RCC 7860 (cell line): Measurements from ENCODE around the gene RHCE.
A peak's percentile ranks its signal among the peaks of the same experiment; 100 is the strongest.
"Not testable (repeated sequence)": the region's sequence is repeated elsewhere in the genome, so short reads cannot be mapped to it uniquely, and the experiment has no call there.

Experiments used
- DNase-seq: peaks from one replicate; pipeline ENCODE4 v3.0.0-alpha.2; 2015; ENCODE audit warnings: low spot score
- FAIRE-seq: peaks from 2 replicates; lab custom pipeline; 2012; peaks lifted over from hg19 to GRCh38; lab: Jason Lieb, UNC

RHCE gene

DNA sequence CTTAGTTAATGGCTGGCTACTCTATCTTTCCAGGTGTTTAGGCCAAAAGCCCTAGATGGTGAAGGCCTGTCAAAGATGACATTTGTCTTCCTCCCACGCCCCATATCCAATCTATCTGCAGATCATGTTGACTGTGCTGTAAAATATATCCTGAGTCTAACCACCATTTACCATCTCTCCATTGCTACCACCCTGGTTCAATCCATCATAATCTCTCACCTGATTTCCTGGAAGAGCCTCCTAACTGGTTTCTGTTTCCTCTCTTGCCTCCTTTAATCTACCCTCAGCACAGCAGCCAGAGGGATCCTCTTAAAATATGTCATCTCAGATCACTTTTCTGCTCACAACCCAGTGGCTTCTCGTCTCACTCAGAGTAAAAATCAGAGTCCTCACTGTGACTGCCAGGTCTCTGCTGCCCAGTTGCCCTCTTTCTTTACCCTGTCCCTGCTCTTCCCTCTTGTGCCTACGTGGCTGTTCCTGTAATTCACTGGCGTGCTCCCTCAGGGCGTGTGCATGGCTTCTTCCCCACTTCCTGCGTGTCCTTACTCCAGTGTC, 64.7 kb downstream of the RHCE start:
- no peak for FAIRE-seq
- no peak for DNase-seq

DNA sequence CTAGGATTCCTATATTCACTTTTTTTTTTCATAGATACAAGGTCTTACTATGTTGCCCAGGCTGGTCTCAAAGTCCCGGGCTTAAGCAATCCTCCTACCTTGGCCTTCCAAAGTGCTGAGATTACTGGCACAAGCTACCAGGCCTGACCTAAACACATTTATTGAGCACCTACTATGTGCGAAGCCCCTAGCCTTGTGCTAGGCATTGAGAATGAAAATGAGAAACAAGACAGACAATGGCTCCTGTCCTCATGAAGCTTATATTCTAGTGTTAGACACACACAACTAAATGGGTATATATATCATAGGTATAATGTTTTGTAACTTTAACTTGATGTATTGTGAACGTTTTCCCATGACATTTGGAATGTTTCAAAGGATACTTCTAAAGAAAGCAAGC, 71.0 kb downstream of the RHCE start:
- FAIRE-seq (no peak), DNase-seq (no peak)

DNA sequence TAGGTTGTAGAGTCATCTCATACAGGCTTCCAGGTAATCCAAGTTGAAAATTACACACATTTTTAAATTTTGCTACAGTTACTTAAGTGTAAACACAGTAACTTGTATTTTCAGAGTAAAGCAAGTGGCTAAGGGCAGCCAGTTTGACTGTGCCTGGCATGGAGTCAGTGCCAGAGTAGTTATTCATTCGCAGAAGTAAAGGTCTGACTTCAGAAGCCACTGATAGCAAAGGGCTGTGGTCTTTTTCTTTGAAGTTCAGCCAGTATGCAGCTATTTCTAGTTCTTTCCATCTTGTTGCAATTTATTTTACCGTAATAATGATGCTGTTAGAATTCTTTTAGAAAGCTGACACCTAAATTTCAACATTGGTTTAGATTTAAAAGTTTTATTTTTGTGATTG, 73.1 kb downstream of the RHCE start:
- DNase-seq, result no peak
- no peak for FAIRE-seq

DNA sequence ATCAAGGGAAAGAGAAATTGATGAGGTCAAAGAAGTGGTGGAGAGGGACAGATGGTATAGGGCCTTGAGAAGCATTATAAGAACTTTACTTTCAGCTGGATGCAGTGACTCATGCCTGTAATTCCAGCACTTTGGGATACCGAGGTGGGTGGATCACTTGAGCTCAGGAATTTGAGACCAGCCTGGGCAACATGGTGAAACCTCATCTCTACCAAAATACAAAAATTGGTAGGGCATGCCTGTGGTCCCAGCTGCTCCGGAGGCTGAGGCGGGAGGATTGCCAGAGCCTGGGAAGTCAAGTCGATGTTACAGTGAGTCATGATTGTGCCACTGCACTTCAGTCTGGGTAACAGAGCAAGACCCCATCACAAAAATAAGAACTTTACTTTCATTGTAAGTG, 76.8 kb downstream of the RHCE start:
- DNase-seq (peak; percentile 35), FAIRE-seq (no peak)

DNA sequence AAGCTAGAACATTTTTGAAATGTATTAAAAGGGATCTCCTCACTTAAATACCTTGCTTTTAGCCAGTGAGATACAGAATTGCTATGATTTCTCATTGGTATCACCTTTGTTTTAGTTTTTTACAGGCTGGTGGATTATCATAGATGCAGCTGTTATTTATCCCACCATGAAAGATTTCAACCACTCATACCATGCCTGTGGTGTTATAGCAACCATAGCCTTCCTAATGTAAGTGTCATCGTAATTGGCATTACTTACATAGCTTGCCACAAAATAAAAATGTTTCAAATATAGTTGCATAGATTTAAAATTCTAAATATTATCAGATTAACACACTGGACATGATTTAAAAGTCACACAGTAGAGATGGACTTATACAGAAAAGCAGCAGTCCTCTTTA, 77.8 kb downstream of the RHCE start:
- FAIRE-seq (no peak), DNase-seq (no peak)

DNA sequence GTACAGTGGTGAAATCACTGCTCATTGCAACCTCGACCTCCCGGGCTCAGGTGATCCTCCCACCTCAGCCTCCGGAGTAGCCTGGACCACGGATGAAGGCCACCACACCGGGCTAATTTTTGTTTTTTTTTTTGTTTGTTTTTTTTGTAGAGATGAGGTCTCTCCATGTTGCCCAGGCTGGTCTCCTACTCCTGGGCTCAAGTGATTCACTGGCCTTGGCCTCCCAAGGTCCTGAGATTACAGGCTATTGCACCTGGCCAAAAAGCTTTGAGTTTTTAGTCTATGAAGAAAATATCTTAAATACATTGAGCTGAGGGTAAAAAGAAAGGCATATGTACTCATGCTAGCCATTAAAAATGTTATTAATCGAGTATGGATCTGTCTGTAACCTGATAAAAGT, 78.9 kb downstream of the RHCE start:
- DNase-seq (no peak), FAIRE-seq (no peak)

DNA sequence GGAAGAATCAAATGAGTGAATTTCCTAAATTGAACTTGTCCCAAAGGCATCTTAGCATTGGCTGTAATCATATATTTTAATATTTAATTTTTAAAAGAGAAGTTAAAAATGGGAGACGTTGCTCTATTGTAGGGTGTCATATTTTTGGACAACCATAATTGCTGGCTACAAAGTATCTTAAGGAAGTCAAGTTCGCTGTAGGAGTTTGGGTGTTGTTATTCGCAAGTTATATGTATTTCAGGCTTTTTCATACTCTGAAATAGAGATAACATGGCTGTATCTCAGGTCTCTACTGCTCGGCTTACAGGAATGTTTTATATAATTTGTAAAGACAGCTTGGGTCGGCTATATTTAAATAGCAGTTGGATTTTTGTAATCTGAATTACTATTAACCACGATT, 81.6 kb downstream of the RHCE start:
- no peak for DNase-seq
- no peak for FAIRE-seq

DNA sequence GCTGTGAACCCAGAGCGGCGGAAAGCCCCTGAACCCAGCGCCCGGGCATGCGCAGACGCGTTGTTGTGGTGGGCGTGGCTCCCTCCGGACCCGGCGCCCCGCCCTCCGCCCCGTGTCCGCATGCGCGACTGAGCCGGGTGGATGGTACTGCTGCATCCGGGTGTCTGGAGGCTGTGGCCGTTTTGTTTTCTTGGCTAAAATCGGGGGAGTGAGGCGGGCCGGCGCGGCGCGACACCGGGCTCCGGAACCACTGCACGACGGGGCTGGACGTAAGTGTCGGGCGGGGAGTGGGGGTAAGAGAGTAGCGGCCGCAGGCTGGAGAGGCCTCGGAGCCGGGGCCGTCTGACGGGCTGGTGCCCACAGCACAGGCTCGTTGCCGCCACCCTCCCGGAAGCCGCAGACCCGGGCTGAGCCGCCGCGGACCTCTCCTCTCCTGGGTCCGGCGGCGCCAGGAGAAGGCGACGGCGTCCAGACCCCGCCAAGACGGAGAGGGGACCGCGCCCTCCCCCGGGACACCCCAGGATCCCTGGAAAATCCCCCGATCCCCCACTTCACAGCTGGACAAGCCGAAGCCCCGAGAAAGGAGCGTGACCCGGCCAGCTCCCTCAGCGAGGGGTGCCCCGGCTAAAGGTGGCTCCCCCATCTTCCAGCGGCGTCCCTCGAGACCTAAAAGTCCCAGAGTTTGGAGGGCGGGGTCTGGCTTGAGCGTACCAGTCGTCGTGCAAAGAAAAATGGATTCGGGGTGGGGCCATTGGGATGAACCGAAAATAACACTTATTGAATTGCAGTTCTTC, 82.2 kb downstream of the RHCE start, which contains the start of gene TMEM50A:
TMEM50A (plus strand) TSS at position 147 of the 794 bp plus-strand sequence. CDS start 2,153 bp downstream, outside the sequence.
- peak; percentile 81 for DNase-seq
- FAIRE-seq, result peak; percentile 81

DNA sequence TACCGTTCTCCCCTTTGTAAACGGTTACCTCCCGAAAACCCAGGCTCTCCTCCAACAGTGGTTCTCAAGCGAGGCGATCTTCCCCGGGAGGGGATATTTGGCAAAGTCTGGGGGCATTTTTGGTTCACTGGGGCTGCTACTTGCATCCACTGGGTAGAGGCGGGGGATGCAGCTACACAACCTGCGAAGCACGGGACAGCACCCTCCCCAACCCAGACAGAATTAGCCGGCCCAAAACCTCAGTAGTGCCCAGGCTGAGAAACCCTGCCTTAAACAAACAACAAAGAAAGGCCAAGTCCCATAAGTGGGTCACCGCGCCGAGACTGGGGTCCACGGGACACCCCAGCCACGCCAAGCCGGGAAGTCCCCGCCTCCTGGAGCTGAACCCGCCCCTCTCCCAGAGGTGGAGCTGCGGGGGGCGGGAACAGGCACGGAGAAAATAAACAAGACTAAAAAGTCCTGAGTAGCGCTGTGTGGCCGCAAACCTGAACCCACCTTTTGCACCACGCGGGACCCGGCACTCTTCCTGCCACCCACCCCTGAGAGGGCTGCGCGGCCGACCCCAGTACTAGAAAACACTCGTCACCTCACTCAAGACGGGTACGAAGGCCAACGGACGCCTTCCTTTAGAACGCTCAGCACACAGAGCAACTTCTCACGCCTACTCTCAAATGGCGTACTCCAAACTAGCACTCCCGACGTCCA, 83.0 kb downstream of the RHCE start:
- FAIRE-seq, DNase-seq: not testable (repeated sequence)

DNA sequence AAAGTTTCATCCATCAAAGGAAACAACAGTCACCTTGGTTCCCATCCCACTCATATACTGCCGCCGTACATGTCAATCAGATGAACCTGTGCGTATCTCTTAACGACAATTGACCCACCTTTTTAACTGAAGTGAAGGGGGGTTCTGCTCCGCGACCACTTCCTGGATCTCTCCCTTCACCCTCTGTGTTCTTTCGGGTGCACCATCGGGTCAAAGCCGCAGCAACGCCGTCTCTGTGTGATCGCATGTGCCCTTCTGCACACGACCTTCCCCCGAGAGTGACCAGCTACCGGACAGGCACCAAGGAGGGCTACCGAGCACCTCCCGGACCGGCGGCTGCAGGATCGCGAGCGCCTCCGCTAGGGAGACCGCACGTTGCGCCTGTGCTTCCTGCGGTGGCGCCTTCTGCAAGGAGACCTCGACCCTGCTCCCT, 83.7 kb downstream of the RHCE start:
- FAIRE-seq, result not testable (repeated sequence)

DNA sequence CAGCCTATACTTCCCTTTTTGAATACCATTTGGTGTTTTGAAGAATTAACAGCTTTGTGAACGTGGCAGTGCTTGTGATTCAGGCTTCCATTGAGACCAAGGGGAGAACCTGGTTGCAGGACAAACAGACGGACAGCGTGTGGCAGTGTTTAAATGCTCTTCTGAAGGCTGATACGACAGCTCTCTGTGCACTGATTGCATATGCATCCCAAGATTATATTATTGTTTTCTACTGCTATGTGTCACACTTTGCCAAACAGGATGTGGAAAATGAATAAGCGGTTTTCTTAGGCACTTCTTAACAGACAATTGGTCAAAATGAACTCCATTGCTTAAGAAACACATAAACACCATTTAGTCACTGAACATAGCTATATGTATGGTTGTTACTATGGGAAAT, 90.7 kb downstream of the RHCE start:
- DNase-seq, FAIRE-seq: not testable (repeated sequence)

More for the DNA sequence above, 83.7 kb downstream of the RHCE start:
- DNase-seq, result not testable (repeated sequence)

DNA sequence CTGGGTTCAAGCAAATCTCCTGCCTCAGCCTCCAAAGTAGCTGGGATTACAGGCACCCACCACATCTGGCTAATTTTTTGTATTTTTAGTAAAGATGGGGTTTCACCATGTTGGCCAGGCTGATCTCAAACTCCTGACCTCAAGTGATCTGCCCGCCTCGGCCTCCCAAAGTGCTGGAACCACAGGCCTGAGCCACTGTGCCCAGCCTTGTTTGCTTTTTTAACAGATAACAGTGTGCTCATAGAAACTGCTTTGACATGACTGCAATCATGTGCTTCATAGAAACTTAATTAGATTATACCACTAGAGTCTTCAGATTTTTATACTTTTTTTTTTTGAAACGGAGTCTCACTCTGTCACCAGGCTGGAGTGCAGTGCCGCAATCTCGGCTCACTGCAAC, 91.3 kb downstream of the RHCE start:
- not testable (repeated sequence) for FAIRE-seq, DNase-seq

DNA sequence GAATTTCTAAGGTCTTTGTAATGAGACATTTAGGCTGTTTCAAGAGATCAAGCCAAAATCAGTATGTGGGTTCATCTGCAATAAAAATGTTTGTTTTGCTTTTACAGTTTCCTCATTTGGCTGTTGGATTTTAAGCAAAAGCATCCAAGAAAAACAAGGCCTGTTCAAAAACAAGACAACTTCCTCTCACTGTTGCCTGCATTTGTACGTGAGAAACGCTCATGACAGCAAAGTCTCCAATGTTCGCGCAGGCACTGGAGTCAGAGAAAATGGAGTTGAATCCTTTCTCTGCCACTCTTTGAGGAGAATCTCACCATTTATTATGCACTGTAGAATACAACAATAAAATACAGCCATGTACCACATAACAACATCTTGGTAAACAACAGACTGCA, 91.8 kb downstream of the RHCE start:
- not testable (repeated sequence) for FAIRE-seq, DNase-seq

DNA sequence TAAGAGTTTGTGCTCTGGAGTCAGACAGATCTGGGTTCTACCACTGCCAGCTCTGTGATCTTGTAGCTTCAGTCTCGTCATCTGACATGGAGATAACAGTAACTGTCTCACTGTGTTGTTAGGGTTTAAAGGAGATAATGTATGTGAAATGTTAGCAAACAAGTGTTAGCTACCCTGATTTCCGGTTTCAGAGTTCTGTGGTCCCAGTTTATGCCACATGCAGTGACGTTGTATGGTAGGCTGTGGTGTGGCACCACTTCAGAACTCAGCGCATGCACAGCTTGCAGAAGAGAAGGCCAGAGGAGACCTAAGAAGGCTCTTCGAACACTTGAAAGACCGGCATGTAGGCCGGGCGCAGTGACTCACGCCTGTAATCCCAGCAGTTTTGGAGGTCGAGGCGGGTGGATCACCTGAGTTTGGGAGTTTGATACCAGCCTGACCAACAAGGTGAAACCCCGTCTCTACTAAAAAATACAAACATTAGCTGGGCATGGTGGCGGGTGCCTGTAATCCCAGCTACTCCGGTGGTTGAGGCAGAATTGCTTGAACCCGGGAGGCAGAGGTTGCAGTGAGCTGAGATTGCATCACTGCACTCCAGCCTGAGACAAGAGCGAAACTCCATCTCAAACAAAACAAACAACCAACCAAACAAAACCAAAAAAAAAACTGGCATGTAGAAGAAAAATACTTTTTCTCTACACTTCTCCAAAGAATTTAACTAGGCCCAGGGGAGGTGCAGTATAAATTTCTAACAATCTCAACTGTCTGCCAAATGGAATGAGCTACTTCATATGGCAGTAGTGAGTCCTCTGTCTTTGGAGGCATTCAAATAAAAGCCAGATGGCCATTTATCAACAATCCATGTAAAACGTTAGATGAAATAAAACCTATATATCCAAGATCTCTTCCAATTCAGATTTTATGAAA, 92.5 kb downstream of the RHCE start:
- DNase-seq, FAIRE-seq: not testable (repeated sequence)

DNA sequence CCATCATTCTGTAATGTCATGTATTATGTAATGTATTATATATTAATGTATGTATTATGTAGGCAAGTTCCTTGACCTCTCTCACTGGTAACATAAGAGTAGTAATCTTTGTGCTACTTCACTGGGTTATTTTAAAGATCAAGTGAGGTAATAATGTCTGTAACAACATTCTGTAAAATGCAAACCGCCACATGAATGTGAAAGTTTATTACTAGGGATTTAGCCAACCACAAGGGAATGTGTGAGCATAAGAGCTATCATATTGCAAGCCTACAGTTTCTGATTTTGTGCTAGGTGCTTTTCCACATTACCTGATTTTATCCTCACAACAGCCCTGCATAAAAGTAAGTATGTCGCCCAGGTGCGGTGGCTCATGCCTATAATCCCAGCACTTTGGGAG, 96.2 kb downstream of the RHCE start:
- not testable (repeated sequence) for FAIRE-seq, DNase-seq

DNA sequence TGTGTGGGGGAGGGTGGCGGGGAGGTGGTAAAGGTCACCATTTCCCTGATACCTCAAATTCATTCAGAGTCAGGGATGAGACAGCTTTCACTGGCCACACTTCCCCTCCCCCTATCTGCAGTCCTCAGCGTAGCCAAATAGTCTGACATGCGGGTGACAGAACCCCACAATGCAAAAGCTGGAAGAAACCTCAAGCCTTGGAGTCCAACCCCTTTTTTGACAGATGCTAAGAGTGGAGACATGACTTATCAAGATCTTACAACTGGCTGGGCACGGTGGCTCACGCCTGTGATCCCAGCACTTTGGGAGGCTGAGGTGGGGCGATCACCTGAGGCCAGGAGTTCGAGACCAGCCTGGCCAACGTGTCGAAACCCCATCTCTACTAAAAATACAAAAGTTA, 98.5 kb downstream of the RHCE start:
- DNase-seq, FAIRE-seq: not testable (repeated sequence)

DNA sequence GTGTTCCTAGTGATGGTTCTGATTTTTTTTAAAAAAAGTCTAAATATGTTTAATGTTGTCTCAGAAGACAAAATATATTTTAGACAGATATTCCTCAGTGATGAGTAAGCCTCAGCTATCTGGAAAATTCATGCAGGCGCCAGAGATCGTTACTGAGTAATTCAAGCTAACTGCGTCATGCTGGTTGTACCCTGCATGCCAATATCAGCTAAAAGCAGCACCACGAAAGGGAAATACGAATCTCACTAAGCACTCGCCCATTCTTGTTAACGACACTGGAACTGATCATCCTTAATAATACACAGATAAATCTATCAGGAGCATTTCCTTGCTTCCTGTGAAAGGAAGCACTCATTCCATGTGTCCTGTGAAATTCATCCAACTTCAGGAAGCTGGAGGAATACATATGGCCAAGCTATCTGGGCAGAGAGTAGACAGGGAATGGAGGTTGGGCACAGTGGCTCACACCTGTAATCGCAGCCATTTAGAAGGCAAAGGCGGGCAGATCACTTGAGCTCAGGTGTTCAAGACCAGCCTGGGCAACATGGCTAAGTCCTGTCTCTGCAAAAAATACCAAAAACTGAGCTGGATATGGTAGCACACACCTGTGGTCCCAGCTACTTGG, 100.2 kb downstream of the RHCE start:
- DNase-seq, FAIRE-seq: not testable (repeated sequence)

DNA sequence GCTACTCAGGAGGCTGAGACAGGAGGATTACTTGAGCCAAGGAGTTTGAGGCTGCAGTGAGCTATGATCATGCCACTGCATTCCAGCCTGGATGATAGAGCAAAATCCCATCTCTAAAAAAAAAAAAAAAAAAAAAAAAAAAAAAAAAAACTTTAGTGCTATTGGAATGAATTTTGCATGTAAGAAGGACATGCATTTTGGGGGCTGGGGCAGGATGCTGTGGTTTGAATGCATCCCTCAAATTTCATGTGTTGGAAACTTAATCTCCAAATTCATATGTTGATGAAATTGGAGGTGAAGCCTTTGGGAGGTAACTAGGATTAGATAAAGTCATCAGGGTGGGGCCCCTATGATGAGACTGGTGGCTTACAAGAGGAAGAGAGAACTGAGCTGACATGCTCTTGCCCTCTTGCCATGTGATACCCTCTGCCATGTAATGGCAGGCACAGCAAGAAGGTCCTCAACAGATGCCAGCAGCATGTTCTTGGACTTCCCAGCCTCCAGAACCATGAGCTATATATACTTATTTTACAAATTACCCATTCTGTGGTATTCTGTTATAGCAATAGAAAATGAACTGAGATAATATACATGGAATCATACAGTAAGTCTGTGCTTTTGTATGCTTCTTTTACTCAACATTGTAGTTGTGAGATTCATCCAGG, 107.7 kb downstream of the RHCE start:
- not testable (repeated sequence) for FAIRE-seq, DNase-seq
